NCI-H748 (cell line): ENCODE data around the gene PKM.

Experiments used
- DNase-seq: peaks from one replicate; lab custom pipeline; 2025; ENCODE audit not compliant: unreplicated experiment; lab: John Stamatoyannopoulos, UW

The PKM gene

GRCh38 chr15:72202302-72202701, 28.7 kb downstream of the PKM start:
- DNase-seq: no peak

GRCh38 chr15:72201391-72201921, 29.5 kb downstream of the PKM start:
- no peak for DNase-seq

GRCh38 chr15:72200395-72201237, 30.4 kb downstream of the PKM start:
- no peak for DNase-seq

- DNase-seq: peak; percentile 70
These were observed 31.2 kb downstream of the PKM start for GRCh38 chr15:72199721-72200212.

- peak; percentile 41 for DNase-seq
These were observed 31.8 kb downstream of the PKM start for GRCh38 chr15:72199205-72199515.

GRCh38 chr15:72198356-72199204, 32.4 kb downstream of the PKM start:
- peak; percentile 94 for DNase-seq

GRCh38 chr15:72197460-72198355, 33.3 kb downstream of the PKM start, which contains the start of gene GRAMD2A:
TSS of gene GRAMD2A (minus strand) at chr15:72197787.
- DNase-seq: peak; percentile 61

- DNase-seq: peak; percentile 28
These were observed 33.9 kb downstream of the PKM start for GRCh38 chr15:72197041-72197459.

GRCh38 chr15:72196409-72197040, 34.5 kb downstream of the PKM start:
- no peak for DNase-seq

GRCh38 chr15:72195101-72195511, 35.9 kb downstream of the PKM start:
- no peak for DNase-seq

GRCh38 chr15:72193836-72194396, 37.1 kb downstream of the PKM start:
- DNase-seq: peak; percentile 75

- no peak for DNase-seq
These were observed 38.6 kb downstream of the PKM start for GRCh38 chr15:72192416-72192815.

GRCh38 chr15:72189250-72189902, 41.6 kb downstream of the PKM start:
- DNase-seq: no peak

GRCh38 chr15:72184165-72184811, 46.7 kb downstream of the PKM start:
- DNase-seq: no peak

- no peak for DNase-seq
These were observed 47.2 kb downstream of the PKM start for GRCh38 chr15:72183781-72184164.

GRCh38 chr15:72182673-72183072, 48.3 kb downstream of the PKM start:
- no peak for DNase-seq

- no peak for DNase-seq
These were observed 48.7 kb downstream of the PKM start for GRCh38 chr15:72182244-72182643.

- DNase-seq: no peak
These were observed 50.1 kb downstream of the PKM start for GRCh38 chr15:72180761-72181324.
